PC-9 (cell line): Measurements from ENCODE around the gene SGIP1. TPM values are rescaled to one million over a fixed set of nuclear protein-coding genes. Genes with fewer than 3 reads are reported as not detected.

ENCODE experiments used
- BruUV-seq: library from RNA; stranded (reverse); fragments of 400-500 nt; replicated peaks from 2 replicates; lab custom pipeline; 2021; lab: Mats Ljungman, UMichigan
- CTCF ChIA-PET: fragments of 300-600 bp; sonication (Branson Sonifier 250); formaldehyde crosslinking; loops from one replicate; lab custom pipeline; 2022; ENCODE audit warnings: antibody characterized with exemption; lab: Charles Lee
- POLR2A ChIA-PET: fragments of 300-600 bp; sonication (Branson Sonifier 250); formaldehyde crosslinking; loops from one replicate; lab custom pipeline; 2022; ENCODE audit warnings: antibody characterized with exemption; ENCODE audit not compliant: unreplicated experiment; lab: Charles Lee
- DNase-seq, 2 experiments: peaks; one replicate each; pipeline versions ENCODE4 v3.0.0 to v3.0.0-alpha.2; 2015 to 2022; ENCODE audit warnings: mixed read lengths in 1 of 2
- H2AFZ ChIP-seq: fragments of 200-600 bp; sonication (generic); 2 replicates; pipeline ENCODE4 v1.8.1; 2017; ENCODE audit warnings: antibody characterized with exemption
- H3F3A ChIP-seq: fragments of 200-600 bp; sonication (generic); 2 replicates; pipeline ENCODE4 v1.8.1; 2017; ENCODE audit warnings: antibody characterized with exemption, mild to moderate bottlenecking, low read depth; ENCODE audit not compliant: insufficient read depth
- H3K27ac ChIP-seq: fragments of 200-600 bp; sonication (generic); 2 replicates; pipeline ENCODE4 v1.6.1; 2016; ENCODE audit warnings: mixed run types
- H3K27me3 ChIP-seq: fragments of 200-600 bp; sonication (generic); 2 replicates; pipeline ENCODE4 v1.6.1; 2016; ENCODE audit warnings: low read depth, mixed run types; ENCODE audit not compliant: insufficient read depth
- H3K36me3 ChIP-seq: fragments of 200-600 bp; sonication (generic); 2 replicates; pipeline ENCODE4 v1.6.1; 2016; ENCODE audit warnings: low read depth, mixed run types
- H3K4me1 ChIP-seq: fragments of 200-600 bp; sonication (generic); replicated peaks from 2 replicates; pipeline ENCODE4 v1.6.1; 2016; ENCODE audit warnings: mixed run types; ENCODE audit not compliant: insufficient read depth
- H3K4me2 ChIP-seq: fragments of 200-600 bp; sonication (generic); 2 replicates; pipeline ENCODE4 v1.6.1; 2017; ENCODE audit warnings: mixed run types
- H3K4me3 ChIP-seq: fragments of 200-600 bp; sonication (generic); 2 replicates; pipeline ENCODE4 v1.6.1; 2016; ENCODE audit warnings: mixed run types
- H3K79me2 ChIP-seq: fragments of 200-600 bp; sonication (generic); 2 replicates; pipeline ENCODE4 v1.6.1; 2017; ENCODE audit warnings: low read depth, mixed run types
- H3K9me2 ChIP-seq: fragments of 200-600 bp; sonication (generic); 2 replicates; pipeline ENCODE4 v1.8.1; 2017; ENCODE audit warnings: mild to moderate bottlenecking; ENCODE audit not compliant: insufficient read depth
- H3K9me3 ChIP-seq: fragments of 200-600 bp; sonication (generic); 2 replicates; pipeline ENCODE4 v1.8.1; 2016; ENCODE audit warnings: low read depth; ENCODE audit not compliant: insufficient read depth
- H4K20me1 ChIP-seq: fragments of 200-600 bp; sonication (generic); 2 replicates; pipeline ENCODE4 v1.8.1; 2017; ENCODE audit not compliant: insufficient read depth
- CTCF ChIP-seq: fragments of 200-600 bp; sonication (generic); conservative IDR thresholded peaks from 2 replicates; pipeline ENCODE4 v1.6.1; 2017; ENCODE audit warnings: mixed run types, antibody characterized with exemption, mild to moderate bottlenecking, moderate library complexity
- EZH2 ChIP-seq: fragments of 200-600 bp; sonication (generic); IDR thresholded peaks from 2 replicates; pipeline ENCODE4 v1.8.0; 2017; ENCODE audit warnings: antibody characterized with exemption, low read depth
- intact Hi-C: fragments of 100-400 bp; cut with micrococcal nuclease; formaldehyde crosslinking; loops from one replicate; pipeline ENCODE4 v1.10.0; 2022; ENCODE audit not compliant: unreplicated experiment
- total RNA-seq: library from RNA; stranded (reverse); gene quantifications from 2 replicates; pipeline ENCODE4 v1.2.3, GENCODE V29; 2021

Gene SGIP1
- total RNA-seq, 1 experiment from 2014 or later = not detected

GRCh38 chr1:66758241-66758755, 224.3 kb downstream of the SGIP1 start:
- H3K27ac ChIP-seq = no peak overlapping the region
- no peaks in the 10 kb centered on the region for H3K36me3 ChIP-seq
- BruUV-seq = no TSS peak
- no peaks in the 10 kb centered on the region for H3F3A ChIP-seq
- H2AFZ ChIP-seq = no peak overlapping the region
- no peaks in the 10 kb centered on the region for H3K9me3 ChIP-seq
- intact Hi-C loops = no loop called here
- DNase-seq = no peak
- POLR2A ChIA-PET = no interaction called here
- no peaks in the 10 kb centered on the region for H3K27me3 ChIP-seq
- no peak overlapping the region for H3K4me3 ChIP-seq
- H4K20me1 ChIP-seq = no peaks in the 10 kb centered on the region
- H3K9me2 ChIP-seq = no peaks in the 10 kb centered on the region
- CTCF ChIA-PET = no interaction called here
- TF ChIP-seq CTCF = no peak
- TF ChIP-seq EZH2 = no peak
- no peaks in the 10 kb centered on the region for H3K79me2 ChIP-seq
- no peak overlapping the region for H3K4me2 ChIP-seq
- H3K4me1 ChIP-seq = no peaks in the 10 kb centered on the region

- H3K4me1 ChIP-seq = no peaks in the 10 kb centered on the region
These were observed 226.6 kb downstream of the SGIP1 start for GRCh38 chr1:66760506-66760905.

GRCh38 chr1:66761221-66761620, 227.3 kb downstream of the SGIP1 start:
- no peak overlapping the region for H2AFZ ChIP-seq
- H3K27me3 ChIP-seq = no peaks in the 10 kb centered on the region
- CTCF ChIA-PET = no interaction called here
- TF ChIP-seq CTCF (no peak), EZH2 (no peak)
- no peak overlapping the region for H3K4me2 ChIP-seq
- H3K79me2 ChIP-seq = no peaks in the 10 kb centered on the region
- no TSS peak for BruUV-seq
- H3K9me2 ChIP-seq = no peaks in the 10 kb centered on the region
- no peaks in the 10 kb centered on the region for H3K36me3 ChIP-seq
- no peaks in the 10 kb centered on the region for H3K9me3 ChIP-seq
- intact Hi-C loops = loop anchor here (10.0 kb wide), 1 partner anchor 234 kb away; no protein-coding TSS in a partner anchor
- no peak for DNase-seq
- H3K4me3 ChIP-seq = no peak overlapping the region
- POLR2A ChIA-PET = no interaction called here
- H3F3A ChIP-seq = no peaks in the 10 kb centered on the region
- no peaks in the 10 kb centered on the region for H3K4me1 ChIP-seq
- no peaks in the 10 kb centered on the region for H4K20me1 ChIP-seq
- H3K27ac ChIP-seq = no peak overlapping the region

More at GRCh38 chr1:66760506-66760905, 226.6 kb downstream of the SGIP1 start:
- no peak for TF ChIP-seq EZH2
- no peak for TF ChIP-seq CTCF
- no peaks in the 10 kb centered on the region for H4K20me1 ChIP-seq
- no peaks in the 10 kb centered on the region for H3K79me2 ChIP-seq
- no peak overlapping the region for H3K4me2 ChIP-seq
- BruUV-seq = no TSS peak
- H3K36me3 ChIP-seq = no peaks in the 10 kb centered on the region
- no peak overlapping the region for H3K4me3 ChIP-seq
- no peaks in the 10 kb centered on the region for H3K27me3 ChIP-seq
- H2AFZ ChIP-seq = no peak overlapping the region
- no peaks in the 10 kb centered on the region for H3F3A ChIP-seq
- no peak for DNase-seq
- H3K9me3 ChIP-seq = no peaks in the 10 kb centered on the region
- ChIA-PET POLR2A (no interaction called here), CTCF (no interaction called here)
- H3K27ac ChIP-seq = no peak overlapping the region
- H3K9me2 ChIP-seq = no peaks in the 10 kb centered on the region
- intact Hi-C loops = loop anchor here (10.0 kb wide), 1 partner anchor 234 kb away; no protein-coding TSS in a partner anchor
